Thoracic aorta (tissue), 2 donors: ENCODE measurements around the gene PKD1L1. TPM values are rescaled to one million over a fixed set of nuclear protein-coding genes. Genes with fewer than 3 reads are reported as not detected.

ENCODE experiments used
- ATAC-seq: fragments of 150-250 bp; one replicate; pipeline ENCODE4 v1.8.0; 2017; ENCODE audit warnings: low read depth; ENCODE audit not compliant: insufficient number of reproducible peaks, low FRiP score
- DNase-seq: peaks from one replicate; pipeline ENCODE4 v3.0.0-alpha.2; 2020; ENCODE audit warnings: low spot score
- H3K27ac ChIP-seq, 2 donors: fragments of 200-600 bp; sonication (generic); 1 replicate in 1 of 2; 2 replicates in 1 of 2; pipeline ENCODE4 v1.5.1; 2016; ENCODE audit warnings: mild to moderate bottlenecking in 2 of 2, moderate library complexity in 2 of 2
- H3K27me3 ChIP-seq: fragments of 200-600 bp; sonication (generic); replicated peaks from 2 replicates; pipeline ENCODE4 v1.6.0; 2016; ENCODE audit warnings: mild to moderate bottlenecking; ENCODE audit not compliant: insufficient read depth
- H3K36me3 ChIP-seq: fragments of 200-600 bp; sonication (generic); one replicate; pipeline ENCODE4 v1.5.1; 2016
- H3K4me1 ChIP-seq, 2 donors: fragments of 200-600 bp; sonication (generic); 1 replicate in 1 of 2; 2 replicates in 1 of 2; pipeline versions ENCODE4 v1.5.1 to v1.6.0; 2016; ENCODE audit warnings: low read depth in 2 of 2, mild to moderate bottlenecking in 1 of 2; ENCODE audit not compliant: control insufficient read depth in 1 of 2
- H3K4me3 ChIP-seq: fragments of 200-600 bp; sonication (generic); 2 replicates; pipeline ENCODE4 v1.5.1; 2016; ENCODE audit warnings: mild to moderate bottlenecking
- H3K9me3 ChIP-seq: fragments of 200-600 bp; sonication (generic); 2 replicates; pipeline ENCODE4 v1.5.1; 2016
- CTCF ChIP-seq: fragments of 200-600 bp; sonication (generic); IDR thresholded peaks from one replicate; pipeline ENCODE4 v1.5.1; 2019; ENCODE audit warnings: antibody characterized with exemption
- total RNA-seq, 2 donors: library from RNA; depleted of rRNA; stranded (reverse); fragments of >200 nt; gene quantifications; one replicate each; pipeline versions ENCODE4 v1.1.0 to v1.2.3, GENCODE V29; 2016

The PKD1L1 gene
- total RNA-seq, 2 donors from 2014 or later, result 0.14 to 0.85 TPM

DNA sequence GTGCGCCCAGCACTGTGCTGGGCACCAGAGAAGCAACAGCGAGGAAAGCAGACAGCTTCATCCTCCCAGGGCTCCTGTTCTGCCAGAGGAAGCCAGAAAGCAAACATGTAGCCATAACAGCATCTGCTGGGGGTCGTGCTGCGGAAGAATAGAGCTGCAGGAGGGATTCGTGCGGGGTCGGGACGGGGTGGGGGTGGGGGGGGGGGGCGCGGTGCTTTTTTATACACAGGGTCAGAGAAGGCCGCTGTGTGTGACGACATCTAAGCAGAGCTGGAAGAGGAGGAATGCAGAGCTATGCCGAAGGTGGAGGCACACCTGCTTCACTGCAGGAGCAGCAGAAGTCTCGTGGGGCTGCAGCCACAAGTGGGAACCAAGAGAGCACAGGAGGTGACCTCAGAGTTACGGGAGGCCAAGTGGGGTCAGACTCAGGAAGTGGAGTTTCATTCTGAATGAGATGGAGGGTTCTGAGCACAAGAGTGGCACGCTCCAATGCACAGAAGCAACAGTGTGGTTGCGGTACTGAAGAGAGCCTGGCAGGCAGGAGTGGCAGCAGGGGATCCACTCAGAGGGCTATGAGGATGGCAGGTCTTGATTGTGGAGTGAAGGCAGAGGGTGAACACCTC lies 11.1 kb downstream of the PKD1L1 start:
- Histone ChIP-seq H3K36me3 (no peaks in the 10 kb centered on the region), H3K9me3 (no peaks in the 10 kb centered on the region), H3K27ac (no peak overlapping the region), H3K27me3 (no peaks in the 10 kb centered on the region), H3K4me1 (peaks cover 23 to 30% of the 10 kb centered on the region in 2 donors), H3K4me3 (no peak overlapping the region)
- no peak for ATAC-seq
- DNase-seq, result no peak
- no peak for TF ChIP-seq CTCF

GRCh38 chr7:47936323-47936722 lies 11.9 kb downstream of the PKD1L1 start:
- no peaks in the 10 kb centered on the region for H3K36me3 ChIP-seq
- peaks cover 18 to 22% of the 10 kb centered on the region in 2 donors for H3K4me1 ChIP-seq
- no peak for TF ChIP-seq CTCF
- no peaks in the 10 kb centered on the region for H3K9me3 ChIP-seq
- no peak overlapping the region for H3K4me3 ChIP-seq
- ATAC-seq (no peak), DNase-seq (no peak)
- no peaks in the 10 kb centered on the region for H3K27me3 ChIP-seq
- H3K27ac ChIP-seq, result no peak overlapping the region

DNA sequence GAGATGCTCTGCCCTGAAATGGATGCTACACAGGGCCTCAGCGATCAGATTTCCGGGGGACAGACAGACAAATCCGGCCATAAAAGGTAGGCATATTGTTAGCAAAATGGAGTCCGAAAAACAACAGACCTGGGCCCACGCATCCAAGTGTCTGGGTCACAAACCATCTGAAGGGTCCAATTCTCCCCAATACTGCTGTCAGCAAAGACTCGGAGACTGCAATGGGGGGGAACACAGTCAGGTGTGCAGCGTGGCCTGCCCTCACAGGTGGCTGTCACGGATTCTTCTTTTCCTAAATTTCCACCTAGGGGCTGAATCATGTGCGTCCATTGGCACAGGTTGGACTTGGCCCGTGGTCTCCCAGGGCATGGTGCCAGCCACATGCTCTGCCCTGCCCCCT lies 12.9 kb downstream of the PKD1L1 start:
- no peak for TF ChIP-seq CTCF
- peaks cover 10 to 12% of the 10 kb centered on the region in 2 donors for H3K4me1 ChIP-seq
- H3K4me3 ChIP-seq, result no peak overlapping the region
- no peaks in the 10 kb centered on the region for H3K9me3 ChIP-seq
- DNase-seq, result no peak
- H3K27me3 ChIP-seq, result no peaks in the 10 kb centered on the region
- no peaks in the 10 kb centered on the region for H3K36me3 ChIP-seq
- no peak for ATAC-seq
- H3K27ac ChIP-seq, result no peak overlapping the region

GRCh38 chr7:47934831-47935230 lies 13.4 kb downstream of the PKD1L1 start:
- Histone ChIP-seq H3K4me3 (no peak overlapping the region), H3K36me3 (no peaks in the 10 kb centered on the region), H3K9me3 (no peaks in the 10 kb centered on the region), H3K4me1 (peaks cover 7 to 10% of the 10 kb centered on the region in 2 donors), H3K27ac (no peak overlapping the region), H3K27me3 (no peaks in the 10 kb centered on the region)
- ATAC-seq (no peak), DNase-seq (no peak)
- no peak for TF ChIP-seq CTCF

DNA sequence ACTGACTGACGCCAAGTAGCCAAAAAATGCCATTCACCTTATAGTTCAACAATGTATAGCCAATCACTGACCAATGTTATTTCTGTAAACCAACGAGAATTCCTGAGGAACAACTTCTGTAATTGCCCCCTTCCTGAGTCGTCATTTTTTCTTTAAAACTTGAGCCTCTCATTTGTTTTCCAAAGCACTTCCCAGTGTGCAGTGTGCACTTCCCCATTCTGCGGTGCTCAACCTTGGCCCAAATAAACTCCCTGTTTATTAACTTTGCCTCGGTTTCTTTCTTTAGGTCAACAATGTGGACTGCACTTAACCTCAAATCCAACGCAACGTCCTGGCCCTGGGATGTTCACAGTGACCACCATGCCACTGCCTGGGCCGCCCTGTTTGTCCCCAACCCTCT lies 15.1 kb downstream of the PKD1L1 start:
- Histone ChIP-seq H3K27ac (no peak overlapping the region), H3K27me3 (no peaks in the 10 kb centered on the region), H3K4me3 (no peak overlapping the region), H3K4me1 (peaks cover 6 to 10% of the 10 kb centered on the region in 2 donors), H3K36me3 (no peaks in the 10 kb centered on the region), H3K9me3 (no peaks in the 10 kb centered on the region)
- DNase-seq (no peak), ATAC-seq (no peak)
- no peak for TF ChIP-seq CTCF
